Dendritic cell treated with granulocyte-macrophage colony-stimulating factor and Interleukin-4, amounts not matched to agents 40 ng/mL and 50 ng/mL, for 4 days (primary cell): ENCODE results near the gene SETD4.
"Not testable (repeated sequence)": the region's sequence is repeated elsewhere in the genome, so short reads cannot be mapped to it uniquely, and the experiment has no call there.

Source experiments
- H3K27ac Mint-ChIP-seq: one replicate; pipeline ENCODE4 v1.8.0; 2022; ENCODE audit warnings: mild to moderate bottlenecking, mixed read lengths
- H3K27me3 Mint-ChIP-seq: one replicate; pipeline ENCODE4 v1.8.0; 2022; ENCODE audit warnings: mild to moderate bottlenecking, mixed read lengths
- H3K36me3 Mint-ChIP-seq: one replicate; pipeline ENCODE4 v1.8.0; 2022; ENCODE audit warnings: low read depth, mixed read lengths
- H3K4me1 Mint-ChIP-seq: one replicate; pipeline ENCODE4 v1.8.0; 2022; ENCODE audit warnings: low read depth, mixed read lengths
- H3K4me3 Mint-ChIP-seq: one replicate; pipeline ENCODE4 v1.8.0; 2022; ENCODE audit warnings: mild to moderate bottlenecking, moderate library complexity, mixed read lengths
- H3K9me3 Mint-ChIP-seq: one replicate; pipeline ENCODE4 v1.8.0; 2022; ENCODE audit warnings: mixed read lengths
- intact Hi-C: fragments of 100-400 bp; cut with micrococcal nuclease; formaldehyde crosslinking; loops from one replicate; pipeline ENCODE4 v1.15.0; 2022

SETD4 gene

GRCh38 chr21:36060159-36060921 lies at the start of gene SETD4:
Gene SETD4 (minus strand): TSS chr21:36060526. CDS start chr21:36058888, 1,638 bp downstream.
- H3K27ac Mint-ChIP-seq: peak within 1 kb of the TSS; percentile 95
- peaks cover under 1% of the 10 kb centered on the region for H3K4me1 Mint-ChIP-seq
- no peaks in the 10 kb centered on the region for H3K9me3 Mint-ChIP-seq
- H3K36me3 Mint-ChIP-seq: peaks cover 43% of the 10 kb centered on the region
- no peaks in the 10 kb centered on the region for H3K27me3 Mint-ChIP-seq
- peak within 1 kb of the TSS; percentile 86 for H3K4me3 Mint-ChIP-seq
- intact Hi-C loops: loop anchor here (1.0 to 5.0 kb wide), 2 partner anchors 9 to 52 kb away; no protein-coding TSS in a partner anchor

- intact Hi-C loops: loop anchor here (5.0 kb wide), 3 partner anchors 33 to 68 kb away; partner anchors contain the start of gene SETD4
- Mint-ChIP-seq H3K9me3 (no peaks in the 10 kb centered on the region), H3K4me1 (peaks cover 27% of the 10 kb centered on the region), H3K27ac (no peak overlapping the region), H3K4me3 (no peak overlapping the region), H3K36me3 (no peaks in the 10 kb centered on the region), H3K27me3 (peaks cover 21% of the 10 kb centered on the region)
Measured at GRCh38 chr21:36109868-36110267, 49.5 kb upstream of the SETD4 start.

- peaks cover 17% of the 10 kb centered on the region for H3K4me1 Mint-ChIP-seq
- H3K36me3 Mint-ChIP-seq: no peaks in the 10 kb centered on the region
- no peaks in the 10 kb centered on the region for H3K9me3 Mint-ChIP-seq
- H3K27me3 Mint-ChIP-seq: peaks cover 27% of the 10 kb centered on the region
- H3K27ac Mint-ChIP-seq: no peak overlapping the region
- intact Hi-C loops: no loop called here
- no peak overlapping the region for H3K4me3 Mint-ChIP-seq
Measured at GRCh38 chr21:36105327-36105842, 45.1 kb upstream of the SETD4 start.

GRCh38 chr21:36104317-36105300 lies 44.3 kb upstream of the SETD4 start:
- Mint-ChIP-seq H3K27ac (no peak overlapping the region), H3K36me3 (no peaks in the 10 kb centered on the region), H3K4me3 (peak overlapping the region; percentile 54), H3K4me1 (peaks cover 17% of the 10 kb centered on the region), H3K9me3 (no peaks in the 10 kb centered on the region), H3K27me3 (peaks cover 27% of the 10 kb centered on the region)
- intact Hi-C loops: no loop called here

- intact Hi-C loops: no loop called here
- H3K9me3 Mint-ChIP-seq: no peaks in the 10 kb centered on the region
Measured at GRCh38 chr21:36103434-36103833, 43.1 kb upstream of the SETD4 start.

GRCh38 chr21:36100971-36101641 lies 40.8 kb upstream of the SETD4 start:
- intact Hi-C loops: no loop called here
- H3K4me1 Mint-ChIP-seq: peaks cover 17% of the 10 kb centered on the region
- no peaks in the 10 kb centered on the region for H3K36me3 Mint-ChIP-seq
- H3K4me3 Mint-ChIP-seq: no peak overlapping the region
- H3K27me3 Mint-ChIP-seq: peaks cover 20% of the 10 kb centered on the region
- H3K27ac Mint-ChIP-seq: no peak overlapping the region
- no peaks in the 10 kb centered on the region for H3K9me3 Mint-ChIP-seq

More at GRCh38 chr21:36103434-36103833, 43.1 kb upstream of the SETD4 start:
- no peak overlapping the region for H3K4me3 Mint-ChIP-seq
- H3K36me3 Mint-ChIP-seq: no peaks in the 10 kb centered on the region
- no peak overlapping the region for H3K27ac Mint-ChIP-seq
- peaks cover 17% of the 10 kb centered on the region for H3K4me1 Mint-ChIP-seq
- peaks cover 27% of the 10 kb centered on the region for H3K27me3 Mint-ChIP-seq

- H3K27me3 Mint-ChIP-seq, H3K36me3 Mint-ChIP-seq, H3K27ac Mint-ChIP-seq, H3K4me1 Mint-ChIP-seq, intact Hi-C loops, H3K4me3 Mint-ChIP-seq, H3K9me3 Mint-ChIP-seq: not testable (repeated sequence)
Measured at GRCh38 chr21:36099695-36100211, 39.4 kb upstream of the SETD4 start.

- intact Hi-C loops: no loop called here
- H3K9me3 Mint-ChIP-seq: peaks cover 10% of the 10 kb centered on the region
- no peaks in the 10 kb centered on the region for H3K36me3 Mint-ChIP-seq
- no peak overlapping the region for H3K4me3 Mint-ChIP-seq
- no peak overlapping the region for H3K27ac Mint-ChIP-seq
- peaks cover under 1% of the 10 kb centered on the region for H3K4me1 Mint-ChIP-seq
- no peaks in the 10 kb centered on the region for H3K27me3 Mint-ChIP-seq
Measured at GRCh38 chr21:36099000-36099399, 38.7 kb upstream of the SETD4 start.

GRCh38 chr21:36098182-36098532 lies 37.8 kb upstream of the SETD4 start:
- intact Hi-C loops: no loop called here
- Mint-ChIP-seq H3K27ac (no peak overlapping the region), H3K9me3 (peaks cover 19% of the 10 kb centered on the region), H3K4me3 (no peak overlapping the region), H3K27me3 (no peaks in the 10 kb centered on the region), H3K36me3 (peaks cover 8% of the 10 kb centered on the region), H3K4me1 (no peaks in the 10 kb centered on the region)

- Mint-ChIP-seq H3K4me1 (no peaks in the 10 kb centered on the region), H3K4me3 (no peak overlapping the region), H3K36me3 (peaks cover 11% of the 10 kb centered on the region), H3K27me3 (no peaks in the 10 kb centered on the region), H3K27ac (no peak overlapping the region), H3K9me3 (peaks cover 24% of the 10 kb centered on the region)
- intact Hi-C loops: no loop called here
Measured at GRCh38 chr21:36097427-36098181, 37.3 kb upstream of the SETD4 start.

- Mint-ChIP-seq H3K4me3 (no peak overlapping the region), H3K27ac (no peak overlapping the region), H3K9me3 (peaks cover 24% of the 10 kb centered on the region), H3K36me3 (peaks cover 11% of the 10 kb centered on the region), H3K27me3 (no peaks in the 10 kb centered on the region), H3K4me1 (no peaks in the 10 kb centered on the region)
- intact Hi-C loops: no loop called here
Measured at GRCh38 chr21:36096398-36097290, 36.3 kb upstream of the SETD4 start.

GRCh38 chr21:36093512-36093911 lies 33.2 kb upstream of the SETD4 start:
- H3K27me3 Mint-ChIP-seq: no peaks in the 10 kb centered on the region
- no peak overlapping the region for H3K4me3 Mint-ChIP-seq
- H3K36me3 Mint-ChIP-seq: peaks cover 11% of the 10 kb centered on the region
- H3K9me3 Mint-ChIP-seq: peaks cover 24% of the 10 kb centered on the region
- intact Hi-C loops: no loop called here
- H3K4me1 Mint-ChIP-seq: no peaks in the 10 kb centered on the region
- H3K27ac Mint-ChIP-seq: no peak overlapping the region
